SKM-1 (cell line): ENCODE measurements around the gene STAP1.
"Not testable (repeated sequence)": the region's sequence is repeated elsewhere in the genome, so short reads cannot be mapped to it uniquely, and the experiment has no call there.

Experiments
- DNase-seq: peaks from one replicate; lab custom pipeline; 2025; ENCODE audit not compliant: unreplicated experiment; lab: John Stamatoyannopoulos, UW

Gene STAP1

DNA sequence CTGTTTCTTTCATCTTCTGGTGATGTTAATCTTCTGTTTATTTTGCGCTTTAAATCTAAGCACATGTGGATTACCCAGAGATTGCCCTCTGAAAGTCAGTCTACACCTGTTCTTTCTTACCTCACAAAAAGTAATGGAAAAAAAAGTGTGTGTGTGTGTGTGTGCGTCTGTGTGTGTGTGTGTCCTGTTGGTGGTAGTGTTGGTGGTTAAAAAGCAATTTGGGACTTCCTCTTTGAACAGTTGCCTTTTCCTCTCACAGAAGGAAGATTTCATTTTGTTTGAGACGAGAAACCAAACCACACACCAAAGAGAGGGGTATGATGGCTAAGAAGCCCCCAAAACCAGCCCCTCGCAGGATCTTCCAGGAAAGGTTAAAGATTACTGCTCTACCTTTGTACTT is at the start of gene STAP1:
TSS of gene STAP1 (plus strand) at position 235 of the 400 bp plus-strand sequence. CDS start at position 318, 83 bp downstream.
- DNase-seq = peak; percentile 71

GRCh38 chr4:67512501-67512900 is 46.0 kb upstream of the STAP1 start:
- DNase-seq = no peak

DNA sequence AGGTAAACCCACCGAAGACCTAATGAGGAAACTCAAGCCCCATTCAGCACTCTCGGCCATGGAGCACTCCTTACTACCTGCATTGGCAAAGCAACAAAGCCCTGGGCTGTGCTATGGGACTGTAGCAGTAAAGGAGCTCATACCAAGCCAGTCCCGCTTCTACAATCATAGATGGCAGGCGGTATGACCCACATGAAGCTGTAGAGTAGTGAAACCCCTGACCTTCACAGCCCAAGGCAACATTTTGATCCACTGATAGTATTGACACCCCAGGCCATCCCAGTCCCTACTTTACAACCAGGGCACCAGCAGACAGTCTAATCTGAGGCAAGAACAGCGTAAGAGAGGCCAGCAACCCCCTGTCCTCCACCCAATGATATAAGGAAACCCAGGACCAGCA is 38.4 kb upstream of the STAP1 start:
- DNase-seq = no peak

- DNase-seq = no peak
Observed at GRCh38 chr4:67521506-67521905, 37.0 kb upstream of the STAP1 start.

- DNase-seq = no peak
Observed at GRCh38 chr4:67522230-67522629, 36.3 kb upstream of the STAP1 start.

- no peak for DNase-seq
Observed at GRCh38 chr4:67522851-67523671, 35.5 kb upstream of the STAP1 start.

DNA sequence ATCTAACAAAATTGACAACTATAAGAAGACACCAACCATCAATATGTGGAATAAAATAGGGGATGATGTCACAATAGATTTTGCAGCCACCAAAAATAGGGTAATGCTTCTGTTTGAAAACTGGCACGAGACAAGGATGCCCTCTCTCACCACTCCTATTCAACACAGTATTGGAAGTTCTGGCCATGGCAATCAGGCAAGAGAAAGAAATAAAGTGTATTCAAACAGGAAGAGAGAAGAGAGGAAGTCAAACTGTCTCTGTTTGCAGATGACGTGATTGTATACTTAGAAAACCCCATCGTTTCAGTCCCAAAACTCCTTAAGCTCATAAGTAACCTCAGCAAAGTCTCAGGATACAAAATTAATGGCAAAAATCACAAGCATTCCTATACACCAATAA is 34.4 kb upstream of the STAP1 start:
- not testable (repeated sequence) for DNase-seq

DNA sequence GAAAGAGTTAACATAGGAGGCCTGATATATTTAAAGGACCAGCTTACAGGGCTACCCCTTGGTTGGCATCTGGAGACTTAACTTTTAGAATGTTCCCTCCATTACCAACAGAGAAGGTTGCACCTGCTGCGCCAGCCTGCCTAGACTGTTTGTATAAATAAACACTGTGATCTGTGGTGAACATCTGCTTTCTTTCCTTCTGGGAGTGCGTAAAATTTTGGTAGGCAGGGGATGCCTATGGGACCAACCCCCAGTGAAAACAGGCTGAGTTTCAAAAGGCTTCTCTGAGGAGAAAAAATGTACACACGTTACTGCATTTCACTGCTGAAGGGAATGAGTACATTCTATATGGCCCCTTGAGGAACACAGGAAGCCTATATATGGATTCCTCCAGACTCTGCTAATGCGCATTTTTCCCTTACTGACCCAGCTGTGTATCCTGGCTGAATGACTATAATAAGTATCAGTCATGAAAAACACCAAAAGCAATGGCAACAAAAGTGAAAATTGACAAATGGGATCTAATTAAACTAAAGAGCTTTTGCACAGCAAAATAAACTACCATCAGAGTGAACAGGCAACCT is 27.1 kb upstream of the STAP1 start:
- no peak for DNase-seq

DNA sequence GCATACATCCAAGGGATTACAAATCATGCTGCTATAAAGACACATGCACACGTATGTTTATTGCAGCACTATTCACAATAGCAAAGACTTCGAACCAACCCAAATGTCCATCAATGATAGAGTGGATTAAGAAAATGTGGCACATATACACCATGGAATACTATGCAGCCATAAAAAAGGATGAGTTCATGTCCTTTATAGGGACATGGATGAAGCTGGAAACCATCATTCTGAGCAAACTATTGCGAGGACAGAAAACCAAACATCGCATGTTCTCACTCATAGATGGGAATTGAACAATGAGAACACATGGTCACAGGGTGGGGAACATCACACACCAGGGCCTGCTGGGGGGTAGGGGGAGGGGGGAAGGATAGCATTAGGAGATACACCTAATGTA is 26.1 kb upstream of the STAP1 start:
- not testable (repeated sequence) for DNase-seq

DNA sequence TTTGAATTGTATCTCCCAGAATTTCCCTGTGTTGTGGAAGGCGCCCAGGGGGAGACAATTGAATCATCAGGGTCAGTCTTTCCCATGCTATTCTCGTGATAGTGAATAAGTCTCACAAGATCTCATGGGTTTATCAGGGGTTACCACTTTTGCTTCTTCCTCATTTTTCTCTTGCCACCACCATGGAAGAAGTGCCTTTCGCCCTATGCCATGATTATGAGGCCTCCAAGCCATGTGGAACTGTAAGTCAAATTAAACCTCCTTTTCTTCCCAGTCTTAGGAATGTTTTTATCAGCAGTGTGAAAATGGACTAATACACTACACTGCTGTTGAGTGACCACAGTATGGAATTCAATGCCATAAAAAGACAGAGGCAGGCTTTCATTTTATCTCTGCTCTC is 25.4 kb upstream of the STAP1 start:
- DNase-seq = no peak

- DNase-seq = no peak
Observed at GRCh38 chr4:67535280-67535840, 23.2 kb upstream of the STAP1 start.

- no peak for DNase-seq
Observed at GRCh38 chr4:67539830-67540229, 18.7 kb upstream of the STAP1 start.

DNA sequence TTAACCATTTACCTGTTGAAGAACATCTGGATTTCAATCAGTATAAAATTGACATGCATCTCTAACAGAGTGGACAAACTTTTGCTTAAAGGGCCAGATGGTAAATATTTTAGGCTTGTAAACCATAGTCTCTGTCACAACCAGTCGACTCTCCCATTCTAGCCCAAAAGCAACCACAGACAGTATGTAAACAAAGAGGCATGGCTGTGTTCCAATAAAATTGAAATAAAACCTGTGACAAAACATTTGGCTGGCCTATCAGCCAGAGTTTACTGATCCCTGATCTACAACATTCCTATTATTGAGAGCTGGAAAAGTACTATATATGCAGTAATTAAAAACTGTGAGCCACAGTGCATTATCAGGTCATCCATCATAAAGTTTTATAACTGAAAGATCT is 16.5 kb upstream of the STAP1 start:
- DNase-seq = no peak

DNA sequence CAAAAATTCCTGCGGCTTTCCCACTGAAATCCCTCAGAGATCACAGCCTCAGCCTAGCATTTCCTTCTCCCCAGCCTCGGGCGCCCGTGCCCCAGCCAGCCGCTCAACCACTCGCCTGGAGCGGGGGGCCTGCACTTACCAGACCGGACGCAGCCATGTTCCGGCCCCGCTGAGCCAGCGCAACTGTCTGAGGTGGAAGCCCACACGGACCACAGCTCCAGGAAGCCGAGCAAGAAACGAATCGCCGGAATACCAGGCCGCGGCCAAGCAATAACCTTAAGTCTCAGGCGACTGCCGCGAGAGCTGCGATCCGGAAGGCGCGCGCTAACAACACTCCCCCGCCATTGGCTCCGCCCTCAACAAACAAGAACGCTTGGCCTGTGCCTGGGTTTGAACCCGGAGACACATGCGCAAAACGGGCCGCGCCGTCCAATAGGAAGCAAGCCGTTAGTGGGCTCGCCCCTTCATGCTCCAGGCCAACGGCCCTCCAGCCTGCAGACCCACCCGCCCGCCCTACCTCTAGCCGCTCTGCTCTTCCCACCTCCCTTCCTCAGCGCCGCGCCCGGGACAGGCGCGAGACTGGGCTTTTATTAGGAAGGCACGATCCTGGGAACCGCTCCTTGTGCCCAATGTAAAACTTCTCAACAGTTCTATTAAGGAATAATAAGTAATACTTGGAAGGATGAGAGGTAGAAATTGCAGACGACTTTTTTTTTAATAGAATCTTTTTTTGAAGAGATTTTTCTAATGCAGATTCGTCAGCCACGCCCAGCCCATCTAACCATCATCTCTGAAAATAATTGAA is 13.1 kb upstream of the STAP1 start, which contains the start of gene CENPC:
TSS of gene CENPC (minus strand) at position 305 of the 805 bp plus-strand sequence. CDS start at position 157, 148 bp downstream.
- DNase-seq = peak; percentile 76

DNA sequence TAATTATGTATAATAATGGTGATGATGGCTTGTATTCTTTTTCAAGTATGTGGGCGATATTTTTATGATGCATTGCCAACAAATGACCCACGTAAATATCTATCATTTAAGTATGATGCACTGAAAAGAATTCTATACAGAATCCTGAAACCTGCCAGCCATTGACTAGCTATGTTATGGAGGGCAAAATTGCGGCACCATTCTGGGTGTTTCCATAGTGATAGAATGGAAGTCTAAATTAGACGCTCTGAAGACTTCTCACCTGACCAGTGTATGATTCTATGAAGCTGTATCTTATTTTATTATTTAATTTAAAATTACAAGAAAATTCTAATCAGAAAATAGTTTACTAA is 12.5 kb upstream of the STAP1 start:
- DNase-seq = no peak

DNA sequence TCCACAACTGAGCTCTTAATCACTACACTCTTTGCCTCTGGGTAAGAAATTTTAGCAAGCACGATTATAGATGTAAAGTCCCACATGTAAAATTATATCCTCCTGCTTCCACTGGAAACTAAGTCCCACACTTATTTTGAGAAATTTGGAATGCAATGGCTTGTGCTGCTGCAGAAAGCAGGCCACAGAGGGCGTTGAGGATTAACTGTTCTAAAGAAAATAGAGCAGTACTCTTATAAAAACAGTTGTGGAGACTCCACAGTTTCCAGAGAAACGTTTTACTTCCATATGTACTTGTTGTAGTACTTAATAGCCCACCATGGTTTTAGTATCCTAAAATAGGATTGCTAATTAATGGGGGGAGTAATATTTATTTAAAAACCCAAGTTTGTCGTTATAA is 11.6 kb upstream of the STAP1 start:
- DNase-seq = no peak

DNA sequence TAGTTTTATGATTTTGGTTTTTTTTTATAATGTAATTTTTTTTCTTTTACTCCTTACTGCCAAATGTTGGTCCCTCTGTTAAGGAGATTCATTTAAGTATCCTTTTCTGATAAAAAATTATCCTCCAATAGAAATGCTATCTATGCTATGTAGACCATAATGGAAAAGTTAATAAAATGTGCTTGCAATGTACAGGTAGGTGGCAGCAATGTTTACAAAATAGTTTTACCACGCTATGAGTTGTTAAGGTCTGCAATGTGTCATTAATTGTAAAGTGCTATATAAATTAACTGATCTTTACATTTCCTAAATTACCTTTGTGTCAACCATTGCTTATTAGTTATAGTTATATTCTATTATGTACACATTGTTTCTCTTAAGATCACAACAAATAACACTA is 9.4 kb upstream of the STAP1 start:
- DNase-seq = no peak

- no peak for DNase-seq
Observed at GRCh38 chr4:67550451-67550850, 8.1 kb upstream of the STAP1 start.

- DNase-seq = no peak
Observed at GRCh38 chr4:67550857-67551256, 7.7 kb upstream of the STAP1 start.

GRCh38 chr4:67552146-67552792 is 6.3 kb upstream of the STAP1 start:
- not testable (repeated sequence) for DNase-seq

DNA sequence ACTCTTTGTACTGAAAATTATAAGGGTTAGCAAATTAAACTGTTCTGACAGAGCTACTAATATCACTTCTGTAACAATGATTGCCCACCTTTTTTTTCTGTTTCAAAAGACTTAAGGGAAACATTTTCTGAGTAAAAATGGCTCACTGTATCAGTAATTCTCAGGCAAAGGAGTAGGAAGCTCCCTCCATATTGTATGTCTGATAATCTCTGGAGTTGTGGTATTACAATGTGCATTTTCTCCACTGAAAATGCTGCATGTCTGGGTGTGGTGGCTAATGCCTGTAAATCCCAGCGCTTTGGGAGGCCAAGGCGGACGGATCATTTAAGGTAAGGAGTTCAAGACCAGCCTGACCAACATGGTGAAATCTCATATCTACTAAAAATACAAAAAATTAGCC is 4.4 kb upstream of the STAP1 start:
- DNase-seq = no peak
